Chondrocyte (in vitro differentiated cells): ENCODE data around the gene TBC1D16. TPM values are rescaled to one million over a fixed set of nuclear protein-coding genes. Genes with fewer than 3 reads are reported as not detected.
"Not testable (repeated sequence)": the region's sequence is repeated elsewhere in the genome, so short reads cannot be mapped to it uniquely, and the experiment has no call there.

ENCODE experiments used
- DNase-seq: peaks from one replicate; pipeline ENCODE4 v3.0.0; 2021; ENCODE audit warnings: mixed read lengths, low spot score
- H3K27ac Mint-ChIP-seq: one replicate; pipeline ENCODE4 v1.8.0; 2021; ENCODE audit warnings: mild to moderate bottlenecking, moderate library complexity, mixed read lengths; ENCODE audit not compliant: unreplicated experiment
- H3K27me3 Mint-ChIP-seq: 2 replicates; pipeline ENCODE4 v1.8.0; 2021; ENCODE audit warnings: low read depth, mixed read lengths
- H3K36me3 Mint-ChIP-seq: 2 replicates; pipeline ENCODE4 v1.8.0; 2021; ENCODE audit warnings: low read depth, mixed read lengths
- H3K4me1 Mint-ChIP-seq: 2 replicates; pipeline ENCODE4 v1.8.0; 2021; ENCODE audit warnings: low read depth, mild to moderate bottlenecking, mixed read lengths
- H3K4me3 Mint-ChIP-seq: one replicate; pipeline ENCODE4 v1.8.0; 2021; ENCODE audit warnings: mild to moderate bottlenecking, moderate library complexity, mixed read lengths; ENCODE audit not compliant: unreplicated experiment
- H3K9me3 Mint-ChIP-seq: 2 replicates; pipeline ENCODE4 v1.8.0; 2021; ENCODE audit warnings: low read depth, mixed read lengths
- total RNA-seq: library from RNA; stranded (reverse); gene quantifications from 3 replicates; pipeline ENCODE4 v1.2.1, GENCODE V29; 2021
- TF ChIP-seq, protein P1 (sequence below): fragments of 200-600 bp; sonication (generic); IDR thresholded peaks from 2 replicates; pipeline ENCODE4 v1.5.0; 2021; ENCODE audit warnings: antibody characterized with exemption, mild to moderate bottlenecking, moderate library complexity

Gene TBC1D16
- total RNA-seq, 1 donor from 2014 or later, result 51.4 TPM

DNA sequence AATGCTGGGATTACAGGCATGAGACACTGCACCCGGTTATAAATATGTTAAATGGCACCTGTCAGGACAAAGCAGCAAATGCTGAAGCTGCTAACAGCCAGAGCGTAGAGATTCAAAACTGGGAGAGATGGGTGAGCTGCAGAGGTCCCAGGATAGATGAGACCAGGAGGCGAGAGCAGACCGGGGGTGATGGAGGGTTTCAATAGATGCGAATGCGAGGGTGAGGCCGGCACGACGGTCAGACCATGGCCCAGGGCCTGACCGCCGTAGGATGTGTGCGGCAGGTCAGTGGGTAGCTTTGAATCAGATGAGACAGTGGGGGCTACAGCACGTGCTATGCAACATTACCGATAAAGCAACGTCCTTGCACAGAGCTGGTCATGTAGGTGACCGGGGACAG, 15.0 kb upstream of the TBC1D16 start:
- Mint-ChIP-seq H3K27ac (no peak overlapping the region), H3K9me3 (no peaks in the 10 kb centered on the region), H3K36me3 (peaks cover 9% of the 10 kb centered on the region), H3K27me3 (no peaks in the 10 kb centered on the region), H3K4me3 (no peak overlapping the region), H3K4me1 (peaks cover 5% of the 10 kb centered on the region)
- TF ChIP-seq, protein P1, sequence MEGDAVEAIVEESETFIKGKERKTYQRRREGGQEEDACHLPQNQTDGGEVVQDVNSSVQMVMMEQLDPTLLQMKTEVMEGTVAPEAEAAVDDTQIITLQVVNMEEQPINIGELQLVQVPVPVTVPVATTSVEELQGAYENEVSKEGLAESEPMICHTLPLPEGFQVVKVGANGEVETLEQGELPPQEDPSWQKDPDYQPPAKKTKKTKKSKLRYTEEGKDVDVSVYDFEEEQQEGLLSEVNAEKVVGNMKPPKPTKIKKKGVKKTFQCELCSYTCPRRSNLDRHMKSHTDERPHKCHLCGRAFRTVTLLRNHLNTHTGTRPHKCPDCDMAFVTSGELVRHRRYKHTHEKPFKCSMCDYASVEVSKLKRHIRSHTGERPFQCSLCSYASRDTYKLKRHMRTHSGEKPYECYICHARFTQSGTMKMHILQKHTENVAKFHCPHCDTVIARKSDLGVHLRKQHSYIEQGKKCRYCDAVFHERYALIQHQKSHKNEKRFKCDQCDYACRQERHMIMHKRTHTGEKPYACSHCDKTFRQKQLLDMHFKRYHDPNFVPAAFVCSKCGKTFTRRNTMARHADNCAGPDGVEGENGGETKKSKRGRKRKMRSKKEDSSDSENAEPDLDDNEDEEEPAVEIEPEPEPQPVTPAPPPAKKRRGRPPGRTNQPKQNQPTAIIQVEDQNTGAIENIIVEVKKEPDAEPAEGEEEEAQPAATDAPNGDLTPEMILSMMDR, result no peak
- no peak for DNase-seq

DNA sequence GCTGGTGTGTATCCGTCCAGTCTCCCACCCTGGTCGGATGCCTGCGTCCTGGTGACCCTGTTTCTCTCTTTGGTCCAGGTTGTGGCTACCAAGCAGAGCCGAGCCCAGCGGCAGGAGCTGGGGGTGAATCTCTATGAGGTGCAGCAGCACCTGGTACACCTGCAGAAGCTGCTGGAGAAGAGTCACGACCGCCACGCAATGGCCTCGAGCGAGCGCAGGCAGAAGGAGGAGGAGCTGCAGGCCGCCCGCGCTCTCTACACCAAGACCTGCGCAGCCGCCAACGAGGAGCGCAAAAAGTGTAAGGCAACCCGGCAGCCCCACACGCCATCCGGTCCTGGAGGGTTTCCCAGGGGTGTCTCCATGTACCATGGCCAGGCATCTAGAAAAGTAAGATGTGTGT, 14.3 kb upstream of the TBC1D16 start:
- H3K9me3 Mint-ChIP-seq, result no peaks in the 10 kb centered on the region
- no peak for DNase-seq
- no peak overlapping the region for H3K27ac Mint-ChIP-seq
- H3K4me1 Mint-ChIP-seq, result peaks cover 5% of the 10 kb centered on the region
- no peak overlapping the region for H3K4me3 Mint-ChIP-seq
- H3K36me3 Mint-ChIP-seq, result peaks cover 9% of the 10 kb centered on the region
- H3K27me3 Mint-ChIP-seq, result no peaks in the 10 kb centered on the region
- TF ChIP-seq, protein P1, result no peak

DNA sequence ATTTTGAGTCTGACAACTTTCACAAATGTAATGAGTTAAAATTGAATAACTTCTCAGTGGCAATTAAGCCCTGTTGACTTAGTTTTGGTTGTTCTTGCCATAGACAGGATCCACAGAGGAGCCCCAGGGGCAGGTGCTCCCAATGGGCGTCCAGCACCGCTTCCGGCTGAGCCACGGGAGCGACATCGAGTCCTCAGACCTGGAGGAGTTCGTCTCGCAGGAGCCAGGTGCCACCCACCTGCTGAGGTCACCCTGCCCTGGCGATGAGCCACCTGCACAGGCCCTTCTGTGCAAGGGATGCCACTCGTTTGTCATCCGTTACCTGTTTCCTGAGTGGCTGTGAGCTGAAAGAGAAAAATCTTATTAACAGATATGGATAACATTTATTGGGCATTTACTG, 11.5 kb upstream of the TBC1D16 start:
- TF ChIP-seq, protein P1, result no peak
- no peaks in the 10 kb centered on the region for H3K27me3 Mint-ChIP-seq
- H3K27ac Mint-ChIP-seq, result no peak overlapping the region
- H3K36me3 Mint-ChIP-seq, result peaks cover 17% of the 10 kb centered on the region
- no peaks in the 10 kb centered on the region for H3K4me1 Mint-ChIP-seq
- H3K4me3 Mint-ChIP-seq, result no peak overlapping the region
- DNase-seq, result no peak
- no peaks in the 10 kb centered on the region for H3K9me3 Mint-ChIP-seq

DNA sequence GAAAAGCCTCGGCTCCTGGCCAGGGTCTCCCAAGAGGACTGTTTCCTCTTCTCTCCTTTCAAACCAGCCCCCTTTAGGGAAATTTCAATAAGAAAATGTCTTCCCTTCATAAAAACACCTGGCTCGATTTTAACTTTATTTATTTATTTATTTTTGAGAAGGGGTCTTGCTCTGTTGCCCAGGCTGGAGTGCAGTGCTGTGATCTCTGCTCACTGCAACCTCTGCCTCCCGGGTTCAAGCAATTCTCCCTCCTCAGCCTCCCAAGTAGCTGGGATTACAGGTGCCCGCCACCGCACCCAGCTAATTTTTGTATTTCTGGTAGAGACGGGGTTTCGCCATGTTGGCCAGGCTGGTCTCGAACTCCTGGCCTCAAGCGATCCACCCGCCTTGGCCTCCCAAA, 11.0 kb upstream of the TBC1D16 start:
- H3K27ac Mint-ChIP-seq, H3K4me3 Mint-ChIP-seq, DNase-seq, H3K4me1 Mint-ChIP-seq, H3K27me3 Mint-ChIP-seq, H3K9me3 Mint-ChIP-seq: not testable (repeated sequence)
- H3K36me3 Mint-ChIP-seq, result peaks cover 15% of the 10 kb centered on the region

DNA sequence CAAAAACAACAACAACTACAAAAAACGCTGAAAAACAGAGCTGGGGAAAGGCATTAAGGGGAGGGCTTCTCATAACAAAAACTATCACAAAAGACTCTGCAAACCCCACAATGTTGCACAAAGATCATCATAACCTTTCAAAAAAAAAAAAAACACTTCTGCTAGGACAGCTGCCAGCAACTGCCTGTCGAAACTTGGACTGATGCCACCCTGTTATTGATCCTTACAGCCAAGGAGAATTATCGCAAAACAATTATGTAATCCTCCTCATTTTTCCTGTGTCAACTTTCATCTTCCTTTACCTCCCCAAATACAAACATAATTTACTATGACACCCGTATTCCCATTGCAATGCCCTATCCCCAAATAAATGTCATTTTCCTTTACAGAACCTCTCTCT, 10.0 kb upstream of the TBC1D16 start:
- no peaks in the 10 kb centered on the region for H3K9me3 Mint-ChIP-seq

DNA sequence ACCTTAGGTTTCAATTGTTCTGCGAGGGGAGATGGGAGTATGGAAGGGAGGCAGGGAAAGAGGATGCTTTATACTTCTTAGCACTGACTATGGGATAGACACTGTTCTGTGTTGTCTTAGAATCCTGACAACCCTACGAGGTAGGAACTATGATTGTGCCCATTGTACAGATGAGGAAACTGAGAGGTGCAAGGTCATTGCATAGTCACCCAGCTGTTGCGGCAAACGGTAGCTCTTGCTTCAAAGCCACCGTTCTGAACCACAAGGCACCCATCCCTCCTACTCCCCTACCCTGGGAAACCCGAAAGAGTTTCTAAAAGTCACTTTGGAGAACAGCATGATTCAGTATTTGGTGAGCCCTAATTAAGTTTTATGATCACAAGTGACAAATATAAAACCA, 8.3 kb upstream of the TBC1D16 start:
- DNase-seq, result peak; percentile 4
- Mint-ChIP-seq H3K4me1 (no peaks in the 10 kb centered on the region), H3K27ac (no peak overlapping the region), H3K36me3 (peaks cover 15% of the 10 kb centered on the region), H3K9me3 (no peaks in the 10 kb centered on the region), H3K27me3 (no peaks in the 10 kb centered on the region), H3K4me3 (no peak overlapping the region)
- TF ChIP-seq, protein P1, result no peak

More for the DNA sequence above, 10.0 kb upstream of the TBC1D16 start:
- Mint-ChIP-seq H3K36me3 (peaks cover 14% of the 10 kb centered on the region), H3K4me1 (no peaks in the 10 kb centered on the region), H3K4me3 (no peak overlapping the region), H3K27ac (no peak overlapping the region), H3K27me3 (no peaks in the 10 kb centered on the region)
- no peak for DNase-seq
- TF ChIP-seq, protein P1, result no peak
